Ishikawa (cell line): ENCODE measurements around the gene FOXF1.

Source experiments
- CEBPB ChIP-seq: IDR thresholded peaks from 2 replicates; pipeline ENCODE4 v1.6.1; 2012
- CREB1 ChIP-seq: IDR thresholded peaks from 2 replicates; pipeline ENCODE4 v1.6.1; 2012; ENCODE audit warnings: low read depth
- EGR1 ChIP-seq: IDR thresholded peaks from 2 replicates; pipeline ENCODE4 v1.6.1; 2012
- EP300 ChIP-seq: IDR thresholded peaks from 2 replicates; pipeline ENCODE4 v1.6.1; 2012; ENCODE audit warnings: borderline replicate concordance
- FOXM1 ChIP-seq: IDR thresholded peaks from 2 replicates; pipeline ENCODE4 v1.6.1; 2012; ENCODE audit warnings: low read depth, borderline replicate concordance
- NFIC ChIP-seq: IDR thresholded peaks from 2 replicates; pipeline ENCODE4 v1.6.1; 2012
- RAD21 ChIP-seq: IDR thresholded peaks from 2 replicates; pipeline ENCODE4 v1.6.1; 2012; ENCODE audit warnings: low read depth
- TAF1 ChIP-seq: IDR thresholded peaks from 2 replicates; pipeline ENCODE4 v1.6.1; 2012; ENCODE audit warnings: low read depth, mild to moderate bottlenecking
- TCF12 ChIP-seq: IDR thresholded peaks from 2 replicates; pipeline ENCODE4 v1.6.1; 2012; ENCODE audit warnings: low read depth
- TEAD4 ChIP-seq: IDR thresholded peaks from 2 replicates; pipeline ENCODE4 v1.6.1; 2012
- USF1 ChIP-seq: IDR thresholded peaks from 2 replicates; pipeline ENCODE4 v1.6.1; 2012
- YY1 ChIP-seq: IDR thresholded peaks from 2 replicates; pipeline ENCODE4 v1.6.1; 2012; ENCODE audit warnings: low read depth
- ZBTB7A ChIP-seq: IDR thresholded peaks from 2 replicates; pipeline ENCODE4 v1.6.1; 2012; ENCODE audit warnings: low read depth
- TF ChIP-seq, protein P1 (sequence below): IDR thresholded peaks from 2 replicates; pipeline ENCODE4 v1.6.1; 2012
- TF ChIP-seq, protein P2 (sequence below): IDR thresholded peaks from 2 replicates; pipeline ENCODE4 v1.6.1; 2012; ENCODE audit warnings: low read depth, mild to moderate bottlenecking

FOXF1 gene

DNA sequence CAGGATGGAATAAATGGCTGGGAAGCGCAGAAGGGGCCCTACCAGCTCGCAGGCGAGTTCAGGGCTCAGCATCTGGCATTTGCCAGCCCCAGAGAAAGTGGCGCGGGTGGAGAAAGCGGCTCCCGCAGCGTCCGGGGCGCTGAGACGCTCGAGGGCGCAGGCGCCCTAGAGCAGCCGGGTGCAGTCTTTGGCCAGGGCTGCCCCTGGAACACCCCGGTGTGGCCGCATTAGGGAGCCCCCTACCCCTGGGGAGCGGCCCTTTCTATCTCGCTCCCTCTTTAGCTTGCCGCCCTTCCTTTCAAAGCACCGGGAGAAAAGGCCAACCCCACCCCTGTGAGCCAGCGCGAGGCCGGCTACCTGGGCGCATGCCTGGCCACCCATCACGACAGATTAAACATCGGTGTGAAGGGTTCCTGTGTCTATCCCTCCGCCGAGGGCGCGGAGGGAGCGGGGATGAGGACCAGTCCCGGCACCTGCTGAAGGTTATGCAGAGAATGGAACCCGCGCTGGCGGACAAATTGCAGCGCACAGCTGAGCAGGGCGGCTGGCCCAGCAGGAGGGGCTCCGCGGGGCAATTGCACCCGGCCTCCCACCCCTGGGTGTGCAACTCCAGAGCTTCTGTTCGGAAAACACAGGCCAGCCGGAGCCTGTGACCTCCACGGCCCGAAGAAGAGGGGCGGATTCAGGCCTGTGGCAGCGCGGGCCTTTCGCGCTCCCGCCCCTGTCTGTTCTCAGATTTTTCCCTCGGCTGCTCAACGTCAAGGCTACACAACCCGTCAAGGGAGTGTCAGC, 15.6 kb upstream of the FOXF1 start:
- TF ChIP-seq CEBPB: no peak
- no peak for TF ChIP-seq YY1
- no peak for TF ChIP-seq TAF1
- TF ChIP-seq EGR1: no peak
- no peak for TF ChIP-seq EP300
- no peak for TF ChIP-seq ZBTB7A
- TF ChIP-seq TCF12: no peak
- no peak for TF ChIP-seq RAD21
- TF ChIP-seq, protein P1, sequence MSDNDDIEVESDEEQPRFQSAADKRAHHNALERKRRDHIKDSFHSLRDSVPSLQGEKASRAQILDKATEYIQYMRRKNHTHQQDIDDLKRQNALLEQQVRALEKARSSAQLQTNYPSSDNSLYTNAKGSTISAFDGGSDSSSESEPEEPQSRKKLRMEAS: no peak
- TF ChIP-seq, protein P2, sequence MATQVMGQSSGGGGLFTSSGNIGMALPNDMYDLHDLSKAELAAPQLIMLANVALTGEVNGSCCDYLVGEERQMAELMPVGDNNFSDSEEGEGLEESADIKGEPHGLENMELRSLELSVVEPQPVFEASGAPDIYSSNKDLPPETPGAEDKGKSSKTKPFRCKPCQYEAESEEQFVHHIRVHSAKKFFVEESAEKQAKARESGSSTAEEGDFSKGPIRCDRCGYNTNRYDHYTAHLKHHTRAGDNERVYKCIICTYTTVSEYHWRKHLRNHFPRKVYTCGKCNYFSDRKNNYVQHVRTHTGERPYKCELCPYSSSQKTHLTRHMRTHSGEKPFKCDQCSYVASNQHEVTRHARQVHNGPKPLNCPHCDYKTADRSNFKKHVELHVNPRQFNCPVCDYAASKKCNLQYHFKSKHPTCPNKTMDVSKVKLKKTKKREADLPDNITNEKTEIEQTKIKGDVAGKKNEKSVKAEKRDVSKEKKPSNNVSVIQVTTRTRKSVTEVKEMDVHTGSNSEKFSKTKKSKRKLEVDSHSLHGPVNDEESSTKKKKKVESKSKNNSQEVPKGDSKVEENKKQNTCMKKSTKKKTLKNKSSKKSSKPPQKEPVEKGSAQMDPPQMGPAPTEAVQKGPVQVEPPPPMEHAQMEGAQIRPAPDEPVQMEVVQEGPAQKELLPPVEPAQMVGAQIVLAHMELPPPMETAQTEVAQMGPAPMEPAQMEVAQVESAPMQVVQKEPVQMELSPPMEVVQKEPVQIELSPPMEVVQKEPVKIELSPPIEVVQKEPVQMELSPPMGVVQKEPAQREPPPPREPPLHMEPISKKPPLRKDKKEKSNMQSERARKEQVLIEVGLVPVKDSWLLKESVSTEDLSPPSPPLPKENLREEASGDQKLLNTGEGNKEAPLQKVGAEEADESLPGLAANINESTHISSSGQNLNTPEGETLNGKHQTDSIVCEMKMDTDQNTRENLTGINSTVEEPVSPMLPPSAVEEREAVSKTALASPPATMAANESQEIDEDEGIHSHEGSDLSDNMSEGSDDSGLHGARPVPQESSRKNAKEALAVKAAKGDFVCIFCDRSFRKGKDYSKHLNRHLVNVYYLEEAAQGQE: no peak
- no peak for TF ChIP-seq CREB1
- no peak for TF ChIP-seq FOXM1
- TF ChIP-seq TEAD4: no peak

- no peak for TF ChIP-seq TEAD4
Measured at GRCh38 chr16:86495357-86495701, 15.0 kb upstream of the FOXF1 start.

GRCh38 chr16:86495756-86496261, 14.5 kb upstream of the FOXF1 start:
- TF ChIP-seq CREB1 (no peak), TCF12 (no peak), RAD21 (no peak)

- TF ChIP-seq USF1 (no peak), RAD21 (no peak), FOXM1 (no peak), TCF12 (no peak), CREB1 (no peak), NFIC (no peak), EP300 (no peak), ZBTB7A (no peak), CEBPB (no peak), EGR1 (no peak), TAF1 (no peak), TEAD4 (no peak), YY1 (no peak)
- TF ChIP-seq, protein P1: no peak
- TF ChIP-seq, protein P2: no peak
Measured at GRCh38 chr16:86496262-86496928, 13.9 kb upstream of the FOXF1 start.

GRCh38 chr16:86496929-86497461, 13.3 kb upstream of the FOXF1 start:
- TF ChIP-seq RAD21: no peak
- TF ChIP-seq TEAD4: no peak
- no peak for TF ChIP-seq CEBPB

DNA sequence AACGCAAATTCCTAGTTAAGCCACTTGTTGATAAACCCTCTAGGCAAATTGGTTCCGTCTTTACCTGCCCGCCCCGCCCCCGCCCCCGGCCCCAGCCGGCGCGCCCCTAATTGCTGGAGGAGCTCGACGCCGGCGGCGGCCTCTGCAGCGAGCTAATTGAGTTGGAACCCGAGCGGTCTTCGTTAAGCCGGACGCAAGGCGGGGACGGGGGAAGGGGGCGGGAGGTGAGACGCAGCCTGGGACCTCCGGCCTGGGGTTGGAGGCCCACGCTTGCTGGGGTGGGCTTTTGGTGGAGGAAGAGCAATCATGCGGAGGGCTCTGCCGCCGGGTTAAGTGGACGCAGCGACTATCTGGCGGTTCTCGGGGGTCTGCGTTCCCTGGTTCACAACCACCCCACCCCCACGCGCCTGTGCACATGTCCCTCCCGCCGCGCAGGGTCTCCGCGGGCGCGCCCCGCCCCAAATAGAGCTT, 12.7 kb upstream of the FOXF1 start:
- TF ChIP-seq CREB1 (no peak), EGR1 (no peak), YY1 (no peak), EP300 (no peak), FOXM1 (no peak), TCF12 (no peak), NFIC (no peak), TAF1 (no peak), TEAD4 (no peak)
- TF ChIP-seq, protein P1: no peak
